PC-9 (cell line): ENCODE results near the gene SPRR1A. TPM values are rescaled to one million over a fixed set of nuclear protein-coding genes. Genes with fewer than 3 reads are reported as not detected.

Experiments used
- Bru-seq: library from RNA; stranded (reverse); fragments of 400-500 nt; gene quantifications from one replicate; lab custom pipeline; 2021; lab: Mats Ljungman, UMichigan
- BruChase-seq, 2 experiments: library from RNA; stranded (reverse); fragments of 400-500 nt; gene quantifications; one replicate each; lab custom pipeline; 2021; lab: Mats Ljungman, UMichigan
- BruUV-seq: library from RNA; stranded (reverse); fragments of 400-500 nt; replicated peaks from 2 replicates; lab custom pipeline; 2021; lab: Mats Ljungman, UMichigan
- CTCF ChIA-PET: fragments of 300-600 bp; sonication (Branson Sonifier 250); formaldehyde crosslinking; loops from one replicate; lab custom pipeline; 2022; ENCODE audit warnings: antibody characterized with exemption; lab: Charles Lee
- POLR2A ChIA-PET: fragments of 300-600 bp; sonication (Branson Sonifier 250); formaldehyde crosslinking; loops from one replicate; lab custom pipeline; 2022; ENCODE audit warnings: antibody characterized with exemption; ENCODE audit not compliant: unreplicated experiment; lab: Charles Lee
- DNase-seq, 2 experiments: peaks; one replicate each; pipeline versions ENCODE4 v3.0.0 to v3.0.0-alpha.2; 2015 to 2022; ENCODE audit warnings: mixed read lengths in 1 of 2
- H2AFZ ChIP-seq: fragments of 200-600 bp; sonication (generic); 2 replicates; pipeline ENCODE4 v1.8.1; 2017; ENCODE audit warnings: antibody characterized with exemption
- H3F3A ChIP-seq: fragments of 200-600 bp; sonication (generic); 2 replicates; pipeline ENCODE4 v1.8.1; 2017; ENCODE audit warnings: antibody characterized with exemption, mild to moderate bottlenecking, low read depth; ENCODE audit not compliant: insufficient read depth
- H3K27ac ChIP-seq: fragments of 200-600 bp; sonication (generic); 2 replicates; pipeline ENCODE4 v1.6.1; 2016; ENCODE audit warnings: mixed run types
- H3K27me3 ChIP-seq: fragments of 200-600 bp; sonication (generic); 2 replicates; pipeline ENCODE4 v1.6.1; 2016; ENCODE audit warnings: low read depth, mixed run types; ENCODE audit not compliant: insufficient read depth
- H3K36me3 ChIP-seq: fragments of 200-600 bp; sonication (generic); 2 replicates; pipeline ENCODE4 v1.6.1; 2016; ENCODE audit warnings: low read depth, mixed run types
- H3K4me1 ChIP-seq: fragments of 200-600 bp; sonication (generic); replicated peaks from 2 replicates; pipeline ENCODE4 v1.6.1; 2016; ENCODE audit warnings: mixed run types; ENCODE audit not compliant: insufficient read depth
- H3K4me2 ChIP-seq: fragments of 200-600 bp; sonication (generic); 2 replicates; pipeline ENCODE4 v1.6.1; 2017; ENCODE audit warnings: mixed run types
- H3K4me3 ChIP-seq: fragments of 200-600 bp; sonication (generic); 2 replicates; pipeline ENCODE4 v1.6.1; 2016; ENCODE audit warnings: mixed run types
- H3K79me2 ChIP-seq: fragments of 200-600 bp; sonication (generic); 2 replicates; pipeline ENCODE4 v1.6.1; 2017; ENCODE audit warnings: low read depth, mixed run types
- H3K9me2 ChIP-seq: fragments of 200-600 bp; sonication (generic); 2 replicates; pipeline ENCODE4 v1.8.1; 2017; ENCODE audit warnings: mild to moderate bottlenecking; ENCODE audit not compliant: insufficient read depth
- H3K9me3 ChIP-seq: fragments of 200-600 bp; sonication (generic); 2 replicates; pipeline ENCODE4 v1.8.1; 2016; ENCODE audit warnings: low read depth; ENCODE audit not compliant: insufficient read depth
- H4K20me1 ChIP-seq: fragments of 200-600 bp; sonication (generic); 2 replicates; pipeline ENCODE4 v1.8.1; 2017; ENCODE audit not compliant: insufficient read depth
- CTCF ChIP-seq: fragments of 200-600 bp; sonication (generic); conservative IDR thresholded peaks from 2 replicates; pipeline ENCODE4 v1.6.1; 2017; ENCODE audit warnings: mixed run types, antibody characterized with exemption, mild to moderate bottlenecking, moderate library complexity
- EZH2 ChIP-seq: fragments of 200-600 bp; sonication (generic); IDR thresholded peaks from 2 replicates; pipeline ENCODE4 v1.8.0; 2017; ENCODE audit warnings: antibody characterized with exemption, low read depth
- intact Hi-C: fragments of 100-400 bp; cut with micrococcal nuclease; formaldehyde crosslinking; loops from one replicate; pipeline ENCODE4 v1.10.0; 2022; ENCODE audit not compliant: unreplicated experiment
- long read RNA-seq: library from polyadenylated mRNA; stranded (forward); transcript quantifications from one replicate; pipeline ENCODE4 v2.0.0, GENCODE V29; 2022
- total RNA-seq: library from RNA; stranded (reverse); gene quantifications from 2 replicates; pipeline ENCODE4 v1.2.3, GENCODE V29; 2021

SPRR1A gene
- total RNA-seq = not detected in 2 replicates
- Bru-seq, nascent RNA = percentile 22 among the genes with signal in this experiment
- not detected for BruChase-seq, experiment 1, labeled RNA remaining after a 2-hour chase
- percentile 77 among the genes with signal in this experiment for BruChase-seq, experiment 2, labeled RNA remaining after a 6-hour chase
- long read RNA-seq, partial matches to known transcripts = 0 of 2 reads
- long read RNA-seq, other reads (novel, unspliced or antisense) = 2 of 2 reads

- Histone ChIP-seq H3K4me2 (peak within 1 kb of the TSS; percentile 66), H3K9me2 (no peaks in the 10 kb centered on the region), H3K9me3 (no peaks in the 10 kb centered on the region), H3K79me2 (no peaks in the 10 kb centered on the region), H3K27me3 (no peaks in the 10 kb centered on the region), H4K20me1 (no peaks in the 10 kb centered on the region), H2AFZ (no peak within 1 kb of the TSS), H3K4me3 (peak within 1 kb of the TSS; percentile 23; the same call in 1 of the 2 replicates), H3K27ac (peak within 1 kb of the TSS; percentile 76), H3K4me1 (peaks cover 32% of the 10 kb centered on the region), H3K36me3 (no peaks in the 10 kb centered on the region), H3F3A (peaks cover 3% of the 10 kb centered on the region; the same call in 1 of the 2 replicates)
- POLR2A ChIA-PET = no interaction called here
- peak; percentile 41 to 94 for DNase-seq
- CTCF ChIA-PET = no interaction called here
- no TSS peak for BruUV-seq
- no peak for TF ChIP-seq CTCF
- no peak for TF ChIP-seq EZH2
- intact Hi-C loops = loop anchor here (5.0 kb wide), 1 partner anchor 76 kb away; the partner anchor contains the start of gene IVL
Observed at GRCh38 chr1:152983743-152984142, at the start of gene SPRR1A. Gene SPRR1A (plus strand): TSS chr1:152984081. CDS start chr1:152985231, 1,150 bp downstream.

- Histone ChIP-seq H3K9me3 (no peaks in the 10 kb centered on the region), H2AFZ (no peak overlapping the region), H3K4me3 (no peak overlapping the region), H3K4me2 (no peak overlapping the region), H3K27ac (no peak overlapping the region), H3K27me3 (no peaks in the 10 kb centered on the region), H3K79me2 (no peaks in the 10 kb centered on the region), H3F3A (no peaks in the 10 kb centered on the region), H3K36me3 (no peaks in the 10 kb centered on the region), H3K9me2 (no peaks in the 10 kb centered on the region), H3K4me1 (no peaks in the 10 kb centered on the region), H4K20me1 (no peaks in the 10 kb centered on the region)
- TF ChIP-seq CTCF (no peak), EZH2 (no peak)
- CTCF ChIA-PET = no interaction called here
- intact Hi-C loops = no loop called here
- POLR2A ChIA-PET = no interaction called here
- no TSS peak for BruUV-seq
- no peak for DNase-seq
Observed at GRCh38 chr1:152940614-152941013, 43.3 kb upstream of the SPRR1A start.

- Histone ChIP-seq H3K4me3 (no peak overlapping the region), H3K27ac (no peak overlapping the region), H3K4me1 (no peaks in the 10 kb centered on the region), H2AFZ (no peak overlapping the region), H3K79me2 (no peaks in the 10 kb centered on the region), H3K27me3 (no peaks in the 10 kb centered on the region), H3K9me2 (no peaks in the 10 kb centered on the region), H4K20me1 (no peaks in the 10 kb centered on the region), H3K36me3 (no peaks in the 10 kb centered on the region), H3K9me3 (no peaks in the 10 kb centered on the region), H3K4me2 (no peak overlapping the region), H3F3A (no peaks in the 10 kb centered on the region)
- BruUV-seq = no TSS peak
- POLR2A ChIA-PET = no interaction called here
- DNase-seq = no peak
- CTCF ChIA-PET = no interaction called here
- intact Hi-C loops = no loop called here
- TF ChIP-seq CTCF = 0 out of 2 replicates have a peak, but pooled peaks have one; percentile 31
- no peak for TF ChIP-seq EZH2
Observed at GRCh38 chr1:152941037-152941711, 42.7 kb upstream of the SPRR1A start.
